Measurements from ENCODE around the gene MYH14.

DNA sequence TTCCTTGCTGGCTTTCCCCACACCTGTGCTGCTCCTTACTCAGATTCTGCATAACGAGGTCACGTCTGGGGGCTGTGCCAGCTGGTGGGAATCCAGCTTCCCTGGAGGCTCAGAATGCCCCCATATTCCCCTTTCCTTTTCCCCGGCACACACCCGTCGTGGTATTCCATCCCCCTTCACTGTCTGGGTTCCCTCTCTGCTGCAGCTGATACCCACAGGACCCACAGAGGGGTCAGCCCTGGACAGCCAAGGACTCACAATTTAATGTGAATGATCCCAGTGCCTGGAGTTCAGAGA lies 4.2 kb upstream of the MYH14 start:
- TF ChIP-seq TAF1 (IDR thresholded peaks at IDR 0.05; ENCODE audit: borderline replicate concordance, low read depth, low read length) (no peak), FOXK2 (IDR thresholded peaks at IDR 0.05) (no peak), RBBP5 (conservative IDR thresholded peaks at IDR 0.05) (no peak), EP300 (IDR thresholded peaks at IDR 0.05; ENCODE audit: borderline replicate concordance in 1 of 2, control insufficient read depth in 1 of 2, low read depth in 2 of 2, low read length in 2 of 2) (no peak), SREBF2 (IDR thresholded peaks at IDR 0.05; ENCODE audit: low read length) (no peak), NR2C1 (IDR thresholded peaks at IDR 0.05) (no peak), NBN (IDR thresholded peaks at IDR 0.05) (no peak), MXI1 (IDR thresholded peaks at IDR 0.05; ENCODE audit: low read depth, low read length) (no peak)
- TF ChIP-seq, protein P1, sequence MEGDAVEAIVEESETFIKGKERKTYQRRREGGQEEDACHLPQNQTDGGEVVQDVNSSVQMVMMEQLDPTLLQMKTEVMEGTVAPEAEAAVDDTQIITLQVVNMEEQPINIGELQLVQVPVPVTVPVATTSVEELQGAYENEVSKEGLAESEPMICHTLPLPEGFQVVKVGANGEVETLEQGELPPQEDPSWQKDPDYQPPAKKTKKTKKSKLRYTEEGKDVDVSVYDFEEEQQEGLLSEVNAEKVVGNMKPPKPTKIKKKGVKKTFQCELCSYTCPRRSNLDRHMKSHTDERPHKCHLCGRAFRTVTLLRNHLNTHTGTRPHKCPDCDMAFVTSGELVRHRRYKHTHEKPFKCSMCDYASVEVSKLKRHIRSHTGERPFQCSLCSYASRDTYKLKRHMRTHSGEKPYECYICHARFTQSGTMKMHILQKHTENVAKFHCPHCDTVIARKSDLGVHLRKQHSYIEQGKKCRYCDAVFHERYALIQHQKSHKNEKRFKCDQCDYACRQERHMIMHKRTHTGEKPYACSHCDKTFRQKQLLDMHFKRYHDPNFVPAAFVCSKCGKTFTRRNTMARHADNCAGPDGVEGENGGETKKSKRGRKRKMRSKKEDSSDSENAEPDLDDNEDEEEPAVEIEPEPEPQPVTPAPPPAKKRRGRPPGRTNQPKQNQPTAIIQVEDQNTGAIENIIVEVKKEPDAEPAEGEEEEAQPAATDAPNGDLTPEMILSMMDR (IDR thresholded peaks at IDR 0.05 in 2 of 3, conservative IDR thresholded peaks at IDR 0.05 in 1 of 3; ENCODE audit: control insufficient read depth in 2 of 3, extremely low read depth in 1 of 3, insufficient read depth in 1 of 3, low read depth in 3 of 3, low read length in 3 of 3), result no peak

All from GM12878 (cell line).